HEK293 (cell line): ENCODE results near the gene PITHD1.

Source experiments
- EGR2 ChIP-seq: fragments of 450-650 bp; formaldehyde crosslinking; IDR thresholded peaks from 2 replicates; pipeline ENCODE4 v1.5.1; 2016; ENCODE audit warnings: low read depth, missing biosample characterization, missing genetic modification characterization
- GLI2 ChIP-seq: fragments of 450-650 bp; formaldehyde crosslinking; IDR thresholded peaks from 2 replicates; pipeline ENCODE4; 2017; ENCODE audit warnings: missing biosample characterization, missing genetic modification characterization, low read depth, borderline replicate concordance
- KLF10 ChIP-seq: fragments of 450-650 bp; IDR thresholded peaks from 2 replicates; pipeline ENCODE4 v1.5.1; 2018; ENCODE audit warnings: missing biosample characterization, mild to moderate bottlenecking, missing genetic modification characterization
- KLF7 ChIP-seq: fragments of 450-650 bp; formaldehyde crosslinking; IDR thresholded peaks from 2 replicates; pipeline ENCODE4 v1.5.1; 2016; ENCODE audit warnings: missing biosample characterization, missing genetic modification characterization, borderline replicate concordance
- KLF9 ChIP-seq: fragments of 450-650 bp; formaldehyde crosslinking; IDR thresholded peaks from 2 replicates; pipeline ENCODE4 v1.5.1; 2016; ENCODE audit warnings: missing biosample characterization, missing genetic modification characterization, low read depth
- MZF1 ChIP-seq: fragments of 450-650 bp; formaldehyde crosslinking; IDR thresholded peaks from 2 replicates; pipeline ENCODE4 v1.5.1; 2017; ENCODE audit warnings: missing biosample characterization, missing genetic modification characterization, borderline replicate concordance
- PRDM10 ChIP-seq: fragments of 450-650 bp; formaldehyde crosslinking; IDR thresholded peaks from 2 replicates; pipeline ENCODE4 v1.5.1; 2016; ENCODE audit warnings: missing biosample characterization, missing genetic modification characterization
- PRDM6 ChIP-seq: fragments of 450-650 bp; formaldehyde crosslinking; IDR thresholded peaks from 2 replicates; pipeline ENCODE4 v1.5.1; 2017; ENCODE audit warnings: missing biosample characterization, missing genetic modification characterization
- SCRT2 ChIP-seq: fragments of 450-650 bp; formaldehyde crosslinking; IDR thresholded peaks from 2 replicates; pipeline ENCODE4 v1.5.1; 2016; ENCODE audit warnings: missing biosample characterization, missing genetic modification characterization
- SP3 ChIP-seq: fragments of 450-650 bp; formaldehyde crosslinking; IDR thresholded peaks from 2 replicates; pipeline ENCODE4 v1.5.1; 2016; ENCODE audit warnings: missing biosample characterization, missing genetic modification characterization
- SP7 ChIP-seq: fragments of 450-650 bp; formaldehyde crosslinking; IDR thresholded peaks from 2 replicates; pipeline ENCODE4 v1.5.1; 2016; ENCODE audit warnings: missing biosample characterization, missing genetic modification characterization
- ZBTB26 ChIP-seq: fragments of 450-650 bp; formaldehyde crosslinking; optimal IDR thresholded peaks from 2 replicates; pipeline ENCODE3; 2016; ENCODE audit warnings: missing biosample characterization, mild to moderate bottlenecking, missing genetic modification characterization
- ZBTB48 ChIP-seq: fragments of 450-650 bp; formaldehyde crosslinking; IDR thresholded peaks from 2 replicates; pipeline ENCODE4 v1.5.1; 2016; ENCODE audit warnings: missing biosample characterization, missing genetic modification characterization
- ZFP69B ChIP-seq: fragments of 450-650 bp; formaldehyde crosslinking; IDR thresholded peaks from 2 replicates; pipeline ENCODE4 v1.5.1; 2016; ENCODE audit warnings: missing biosample characterization, missing genetic modification characterization
- ZIC2 ChIP-seq: fragments of 450-650 bp; formaldehyde crosslinking; IDR thresholded peaks from 2 replicates; pipeline ENCODE4 v1.5.1; 2016; ENCODE audit warnings: missing biosample characterization, missing genetic modification characterization
- ZNF24 ChIP-seq: fragments of 450-650 bp; formaldehyde crosslinking; IDR thresholded peaks from 2 replicates; pipeline ENCODE4 v1.5.1; 2016; ENCODE audit warnings: missing biosample characterization, missing genetic modification characterization
- ZNF302 ChIP-seq: fragments of 450-650 bp; formaldehyde crosslinking; IDR thresholded peaks from 2 replicates; pipeline ENCODE4 v1.5.1; 2016; ENCODE audit warnings: missing biosample characterization, missing genetic modification characterization, low read depth
- ZNF335 ChIP-seq: fragments of 450-650 bp; formaldehyde crosslinking; conservative IDR thresholded peaks from 2 replicates; pipeline ENCODE4 v1.5.1; 2016; ENCODE audit warnings: missing biosample characterization, missing genetic modification characterization
- ZNF341 ChIP-seq: fragments of 450-650 bp; formaldehyde crosslinking; IDR thresholded peaks from 2 replicates; pipeline ENCODE4; 2016; ENCODE audit warnings: low read depth, missing biosample characterization, missing genetic modification characterization
- ZNF48 ChIP-seq: fragments of 450-650 bp; formaldehyde crosslinking; IDR thresholded peaks from 2 replicates; pipeline ENCODE4 v1.5.1; 2016; ENCODE audit warnings: missing biosample characterization, missing genetic modification characterization
- ZNF501 ChIP-seq: fragments of 450-650 bp; formaldehyde crosslinking; IDR thresholded peaks from 2 replicates; pipeline ENCODE4 v1.5.1; 2016; ENCODE audit warnings: missing biosample characterization, missing genetic modification characterization
- ZNF558 ChIP-seq: fragments of 450-650 bp; formaldehyde crosslinking; IDR thresholded peaks from 2 replicates; pipeline ENCODE4 v1.5.1; 2016; ENCODE audit warnings: missing biosample characterization, missing genetic modification characterization
- ZNF623 ChIP-seq: fragments of 450-650 bp; formaldehyde crosslinking; IDR thresholded peaks from 2 replicates; pipeline ENCODE4 v1.5.1; 2016; ENCODE audit warnings: missing biosample characterization, missing genetic modification characterization
- ZNF660 ChIP-seq: fragments of 450-650 bp; IDR thresholded peaks from 2 replicates; pipeline ENCODE4 v1.5.1; 2018; ENCODE audit warnings: missing biosample characterization, mild to moderate bottlenecking, missing genetic modification characterization
- ZXDB ChIP-seq: fragments of 450-650 bp; formaldehyde crosslinking; IDR thresholded peaks from 2 replicates; pipeline ENCODE4 v1.5.1; 2016; ENCODE audit warnings: missing biosample characterization, missing genetic modification characterization
- TF ChIP-seq, protein P1 (sequence below): fragments of 450-650 bp; formaldehyde crosslinking; IDR thresholded peaks from 2 replicates; pipeline ENCODE4 v1.5.1; 2016; ENCODE audit warnings: missing biosample characterization, missing genetic modification characterization
- TF ChIP-seq, protein P2 (sequence below): fragments of 450-650 bp; formaldehyde crosslinking; IDR thresholded peaks from 2 replicates; pipeline ENCODE4 v1.5.1; 2016; ENCODE audit warnings: missing biosample characterization, missing genetic modification characterization
- TF ChIP-seq, protein P3 (sequence below): fragments of 450-650 bp; formaldehyde crosslinking; IDR thresholded peaks from 2 replicates; pipeline ENCODE4 v1.5.1; 2016; ENCODE audit warnings: missing biosample characterization, missing genetic modification characterization

Gene PITHD1

GRCh38 chr1:23825076-23825761 is 47.0 kb downstream of the PITHD1 start, which contains the start of gene HMGCL (continued):
- peak; percentile 48; the same call in 1 of the 2 replicates for TF ChIP-seq SP7 (tag by site-specific recombination)
- TF ChIP-seq, protein P1, sequence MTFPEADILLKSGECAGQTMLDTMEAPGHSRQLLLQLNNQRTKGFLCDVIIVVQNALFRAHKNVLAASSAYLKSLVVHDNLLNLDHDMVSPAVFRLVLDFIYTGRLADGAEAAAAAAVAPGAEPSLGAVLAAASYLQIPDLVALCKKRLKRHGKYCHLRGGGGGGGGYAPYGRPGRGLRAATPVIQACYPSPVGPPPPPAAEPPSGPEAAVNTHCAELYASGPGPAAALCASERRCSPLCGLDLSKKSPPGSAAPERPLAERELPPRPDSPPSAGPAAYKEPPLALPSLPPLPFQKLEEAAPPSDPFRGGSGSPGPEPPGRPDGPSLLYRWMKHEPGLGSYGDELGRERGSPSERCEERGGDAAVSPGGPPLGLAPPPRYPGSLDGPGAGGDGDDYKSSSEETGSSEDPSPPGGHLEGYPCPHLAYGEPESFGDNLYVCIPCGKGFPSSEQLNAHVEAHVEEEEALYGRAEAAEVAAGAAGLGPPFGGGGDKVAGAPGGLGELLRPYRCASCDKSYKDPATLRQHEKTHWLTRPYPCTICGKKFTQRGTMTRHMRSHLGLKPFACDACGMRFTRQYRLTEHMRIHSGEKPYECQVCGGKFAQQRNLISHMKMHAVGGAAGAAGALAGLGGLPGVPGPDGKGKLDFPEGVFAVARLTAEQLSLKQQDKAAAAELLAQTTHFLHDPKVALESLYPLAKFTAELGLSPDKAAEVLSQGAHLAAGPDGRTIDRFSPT: peak; percentile 34; the same call in 1 of the 2 replicates
- TF ChIP-seq ZNF48 (tag by site-specific recombination): no peak
- peak; percentile 14; the same call in 1 of the 2 replicates for TF ChIP-seq PRDM10
- TF ChIP-seq GLI2 (tag by site-specific recombination): no peak
- no peak for TF ChIP-seq ZNF302
- TF ChIP-seq KLF9 (tag by site-specific recombination): peak; percentile 98
- TF ChIP-seq ZFP69B (tag by site-specific recombination): peak; percentile 66; the same call in 1 of the 2 replicates
- TF ChIP-seq SCRT2 (tag by site-specific recombination): no peak
- TF ChIP-seq, protein P2, sequence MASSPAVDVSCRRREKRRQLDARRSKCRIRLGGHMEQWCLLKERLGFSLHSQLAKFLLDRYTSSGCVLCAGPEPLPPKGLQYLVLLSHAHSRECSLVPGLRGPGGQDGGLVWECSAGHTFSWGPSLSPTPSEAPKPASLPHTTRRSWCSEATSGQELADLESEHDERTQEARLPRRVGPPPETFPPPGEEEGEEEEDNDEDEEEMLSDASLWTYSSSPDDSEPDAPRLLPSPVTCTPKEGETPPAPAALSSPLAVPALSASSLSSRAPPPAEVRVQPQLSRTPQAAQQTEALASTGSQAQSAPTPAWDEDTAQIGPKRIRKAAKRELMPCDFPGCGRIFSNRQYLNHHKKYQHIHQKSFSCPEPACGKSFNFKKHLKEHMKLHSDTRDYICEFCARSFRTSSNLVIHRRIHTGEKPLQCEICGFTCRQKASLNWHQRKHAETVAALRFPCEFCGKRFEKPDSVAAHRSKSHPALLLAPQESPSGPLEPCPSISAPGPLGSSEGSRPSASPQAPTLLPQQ (tag by site-specific recombination): peak; percentile 85
- TF ChIP-seq PRDM6 (tag by site-specific recombination): no peak
- peak; percentile 76 for TF ChIP-seq ZBTB26 (tag by site-specific recombination)
- peak; percentile 44 for TF ChIP-seq ZIC2
- TF ChIP-seq ZNF501 (tag by site-specific recombination): peak; percentile 82
- TF ChIP-seq ZNF558 (tag by site-specific recombination): no peak
- TF ChIP-seq ZNF660 (tag by site-specific recombination): peak; percentile 76; the same call in 1 of the 2 replicates
- TF ChIP-seq ZNF335 (tag by site-specific recombination): peak; percentile 98
- peak; percentile 96 for TF ChIP-seq KLF10 (tag by site-specific recombination)
- TF ChIP-seq ZBTB48: peak; percentile 17; the same call in 1 of the 2 replicates
- TF ChIP-seq EGR2 (tag by site-specific recombination): peak; percentile 75
- TF ChIP-seq, protein P3, sequence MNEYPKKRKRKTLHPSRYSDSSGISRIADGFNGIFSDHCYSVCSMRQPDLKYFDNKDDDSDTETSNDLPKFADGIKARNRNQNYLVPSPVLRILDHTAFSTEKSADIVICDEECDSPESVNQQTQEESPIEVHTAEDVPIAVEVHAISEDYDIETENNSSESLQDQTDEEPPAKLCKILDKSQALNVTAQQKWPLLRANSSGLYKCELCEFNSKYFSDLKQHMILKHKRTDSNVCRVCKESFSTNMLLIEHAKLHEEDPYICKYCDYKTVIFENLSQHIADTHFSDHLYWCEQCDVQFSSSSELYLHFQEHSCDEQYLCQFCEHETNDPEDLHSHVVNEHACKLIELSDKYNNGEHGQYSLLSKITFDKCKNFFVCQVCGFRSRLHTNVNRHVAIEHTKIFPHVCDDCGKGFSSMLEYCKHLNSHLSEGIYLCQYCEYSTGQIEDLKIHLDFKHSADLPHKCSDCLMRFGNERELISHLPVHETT: peak; percentile 48; the same call in 1 of the 2 replicates
- peak; percentile 75; the same call in 1 of the 2 replicates for TF ChIP-seq ZXDB (tag by site-specific recombination)
- peak; percentile 33; the same call in 1 of the 2 replicates for TF ChIP-seq KLF7 (tag by site-specific recombination)
- 0 out of 2 replicates have a peak, but pooled peaks have one; percentile 21 for TF ChIP-seq ZNF623 (tag by site-specific recombination)
- peak; percentile 48; the same call in 1 of the 2 replicates for TF ChIP-seq ZNF24 (tag by site-specific recombination)
- peak; percentile 79 for TF ChIP-seq SP3 (tag by site-specific recombination)
- TF ChIP-seq MZF1 (tag by site-specific recombination): no peak
- peak; percentile 73 for TF ChIP-seq ZNF341 (tag by site-specific recombination)
